Activated CD8-positive, alpha-beta memory T cell treated with anti-CD3 and anti-CD28 coated beads for 1 hour (primary cell): ENCODE data around the gene ATP1A4.
"Not testable (repeated sequence)": the region's sequence is repeated elsewhere in the genome, so short reads cannot be mapped to it uniquely, and the experiment has no call there.

Experiments
- DNase-seq, 2 donors: peaks; one replicate each; pipeline ENCODE4 v3.0.0-alpha.2; 2020; ENCODE audit warnings: low read depth in 1 of 2; ENCODE audit errors: extremely low read depth in 1 of 2

Gene ATP1A4

GRCh38 chr1:160151303-160151702 is at the start of gene ATP1A4:
ATP1A4 (plus strand) TSS chr1:160151603; CDS start chr1:160152041, 438 bp downstream.
- DNase-seq, result no peak

DNA sequence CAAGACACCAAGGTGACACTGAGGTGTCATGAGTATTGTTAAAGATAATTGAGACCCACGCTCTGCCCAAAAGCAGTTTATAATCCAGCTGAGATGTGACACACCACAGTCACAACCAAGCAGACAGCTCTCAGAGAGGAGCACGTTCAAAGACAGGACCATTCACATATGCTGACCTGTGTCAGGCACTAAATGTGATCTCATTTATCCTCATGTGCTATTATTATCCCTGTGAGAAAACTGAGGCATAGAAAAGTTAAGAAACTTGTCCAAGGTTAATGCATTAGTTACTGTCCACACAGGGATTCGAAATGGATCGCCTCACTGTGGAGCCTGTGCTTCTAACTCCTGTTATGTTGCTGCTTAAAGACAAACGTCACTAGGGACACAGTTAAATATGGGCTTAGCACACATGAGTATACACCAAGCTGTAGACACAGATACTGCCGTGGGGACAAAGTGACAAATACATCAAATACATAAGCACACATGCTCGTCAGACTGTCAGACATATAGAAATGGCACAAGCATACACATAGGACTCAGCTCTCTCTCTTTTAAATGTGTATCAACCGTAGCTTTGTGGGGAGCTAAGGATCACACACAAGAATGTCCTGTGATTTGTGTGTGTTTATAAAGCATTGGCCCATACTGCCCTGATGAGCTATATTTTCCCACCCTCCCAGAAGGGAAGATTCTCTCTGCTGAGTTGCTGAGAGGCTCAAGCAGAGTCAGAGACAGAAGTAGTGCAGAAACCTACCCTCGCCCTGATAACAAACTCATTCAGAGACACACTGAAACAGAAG is 49.5 kb upstream of the ATP1A4 start:
- DNase-seq, result no peak

GRCh38 chr1:160103658-160104408 is 47.6 kb upstream of the ATP1A4 start:
- no peak for DNase-seq

- no peak for DNase-seq
Observed at GRCh38 chr1:160104486-160104885, 46.9 kb upstream of the ATP1A4 start.

GRCh38 chr1:160105155-160105554 is 46.2 kb upstream of the ATP1A4 start:
- no peak for DNase-seq

DNA sequence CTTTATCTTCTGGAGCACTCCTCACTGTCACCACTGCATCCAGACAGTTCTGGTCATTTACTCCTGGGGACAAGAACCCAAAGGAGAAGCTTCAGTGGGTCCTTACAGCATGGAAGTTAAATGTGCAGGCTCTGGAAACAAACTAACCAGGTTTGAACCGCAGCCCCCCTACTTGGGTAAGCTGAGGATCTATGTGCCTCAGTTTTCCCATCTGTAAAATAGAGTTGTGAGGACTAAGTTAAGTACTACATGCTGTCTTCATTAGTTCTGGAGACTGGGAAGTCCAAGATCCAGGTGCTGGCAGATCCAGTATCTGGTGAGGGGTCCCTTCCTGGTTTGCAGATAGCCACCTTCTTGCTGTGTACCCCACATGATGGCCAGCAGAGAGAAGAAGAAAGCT is 43.9 kb upstream of the ATP1A4 start:
- no peak for DNase-seq

GRCh38 chr1:160108888-160109662 is 42.3 kb upstream of the ATP1A4 start:
- DNase-seq, result no peak

GRCh38 chr1:160109686-160110085 is 41.7 kb upstream of the ATP1A4 start:
- DNase-seq, result no peak

DNA sequence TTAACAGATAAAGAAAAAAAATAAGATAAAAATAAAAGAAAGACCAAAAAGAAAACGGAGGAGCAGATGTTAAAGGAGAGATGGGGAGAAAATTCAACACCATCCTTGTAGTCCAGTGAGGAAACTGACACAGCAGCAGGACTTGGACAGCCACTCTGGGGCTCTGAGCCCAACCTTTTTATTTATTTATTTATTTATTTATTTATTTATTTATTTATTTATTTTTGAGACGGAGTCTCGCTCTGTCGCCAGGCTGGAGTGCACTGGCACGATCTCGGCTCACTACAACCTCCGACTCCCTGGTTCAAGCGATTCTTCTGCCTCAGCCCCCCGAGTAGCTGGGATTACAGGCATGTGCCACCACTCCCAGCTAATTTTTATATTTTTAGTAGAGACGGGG is 39.9 kb upstream of the ATP1A4 start:
- not testable (repeated sequence) for DNase-seq

DNA sequence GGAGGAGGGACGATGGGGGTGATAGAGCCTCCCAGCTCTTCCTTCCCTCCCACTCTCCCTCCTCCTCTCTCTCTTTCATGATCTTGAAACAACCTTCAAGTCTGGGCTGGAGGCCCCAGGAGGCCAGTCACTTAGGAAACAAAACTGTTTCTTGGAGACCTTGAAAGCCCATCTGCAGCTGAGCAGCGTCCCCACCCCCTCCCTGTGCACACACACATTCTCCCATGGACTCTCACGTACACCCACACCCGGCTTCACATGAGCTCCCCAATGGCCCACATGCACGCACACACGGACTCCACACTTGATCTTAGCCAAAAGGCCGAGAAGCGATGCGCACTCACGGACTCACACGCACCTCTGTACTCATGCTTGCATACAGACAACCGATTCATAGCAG is 39.0 kb upstream of the ATP1A4 start:
- DNase-seq, result no peak

GRCh38 chr1:160113407-160113806 is 38.0 kb upstream of the ATP1A4 start:
- DNase-seq, result no peak

GRCh38 chr1:160114085-160114484 is 37.3 kb upstream of the ATP1A4 start:
- DNase-seq, result no peak

DNA sequence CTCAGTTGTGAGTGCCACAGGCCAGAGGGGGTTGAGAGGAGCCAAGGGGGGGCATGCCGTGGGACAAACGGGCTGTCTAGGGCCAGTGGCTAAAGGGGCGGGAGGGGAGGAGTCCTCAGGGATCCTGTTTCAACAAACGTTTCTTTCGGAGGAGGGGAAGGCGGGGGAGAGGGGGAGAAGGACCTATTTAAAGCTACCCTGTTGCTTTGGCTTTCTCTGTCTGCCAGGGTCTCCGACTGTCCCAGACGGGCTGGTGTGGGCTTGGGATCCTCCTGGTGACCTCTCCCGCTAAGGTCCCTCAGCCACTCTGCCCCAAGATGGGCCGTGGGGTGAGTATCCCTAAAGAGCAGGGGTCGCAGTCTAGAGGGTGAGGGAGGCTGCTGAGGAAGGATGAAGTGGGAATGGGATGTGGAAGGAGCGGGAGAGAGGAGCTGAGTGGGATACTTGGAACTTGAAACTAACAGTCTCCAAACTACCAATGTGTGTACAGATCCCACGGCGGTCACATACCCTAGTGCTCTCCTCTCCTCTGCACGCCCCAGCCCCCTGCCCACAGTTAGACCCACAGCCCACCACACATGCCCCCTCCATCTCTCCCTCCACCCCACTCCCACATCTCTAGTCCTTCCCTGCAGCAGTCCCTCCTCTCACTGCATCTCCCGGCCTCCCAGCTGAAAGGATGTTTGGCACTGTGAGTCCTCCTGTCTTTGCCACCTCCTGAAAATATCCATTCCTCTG is 35.7 kb upstream of the ATP1A4 start, which contains the start of gene ATP1A2:
TSS of gene ATP1A2 (plus strand) at position 215 of the 738 bp plus-strand sequence. CDS start at position 318, 103 bp downstream.
- DNase-seq, result no peak

DNA sequence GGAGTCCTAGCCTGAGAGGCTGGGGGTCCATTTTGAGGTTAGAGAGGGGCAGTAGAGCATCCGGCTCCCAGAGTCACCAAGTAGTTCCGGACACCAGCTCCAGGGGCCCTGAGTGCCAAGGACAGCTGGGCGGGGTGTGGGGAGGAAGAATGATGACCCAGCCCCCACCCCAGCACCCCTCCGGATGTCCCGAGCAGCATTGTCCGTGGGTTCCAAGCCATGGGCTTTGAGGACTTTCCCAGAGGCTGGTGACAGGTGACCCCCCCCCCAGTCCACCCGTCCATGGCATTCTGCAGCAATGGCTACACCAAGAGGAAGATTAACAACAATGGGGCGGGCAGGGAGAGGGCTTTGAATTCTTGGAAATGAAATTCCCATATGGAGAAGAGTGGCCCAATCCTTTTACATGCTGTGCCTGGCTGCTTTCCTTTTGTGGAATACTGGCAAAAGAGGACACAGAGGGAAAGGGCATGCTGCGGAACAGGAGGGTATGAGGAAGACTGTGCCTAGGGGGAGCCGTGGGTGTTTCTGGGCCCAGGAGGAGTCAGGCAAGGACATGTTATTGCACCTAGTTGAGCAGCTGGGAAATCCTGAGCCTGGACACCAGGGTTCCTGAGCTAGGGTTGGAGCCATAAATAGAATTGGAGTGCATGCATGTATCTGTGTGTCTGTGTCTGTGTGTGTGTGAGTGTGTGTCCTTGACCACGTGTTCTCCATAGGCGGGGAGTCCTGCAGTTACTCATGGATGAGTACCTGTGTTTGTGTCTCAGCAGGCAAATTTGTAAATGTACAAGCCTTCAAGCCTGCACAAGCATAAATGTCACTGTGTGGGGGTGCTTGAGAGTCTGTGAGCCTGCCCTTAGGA is 34.9 kb upstream of the ATP1A4 start:
- no peak for DNase-seq

- DNase-seq, result no peak
Observed at GRCh38 chr1:160117300-160117699, 34.1 kb upstream of the ATP1A4 start.

DNA sequence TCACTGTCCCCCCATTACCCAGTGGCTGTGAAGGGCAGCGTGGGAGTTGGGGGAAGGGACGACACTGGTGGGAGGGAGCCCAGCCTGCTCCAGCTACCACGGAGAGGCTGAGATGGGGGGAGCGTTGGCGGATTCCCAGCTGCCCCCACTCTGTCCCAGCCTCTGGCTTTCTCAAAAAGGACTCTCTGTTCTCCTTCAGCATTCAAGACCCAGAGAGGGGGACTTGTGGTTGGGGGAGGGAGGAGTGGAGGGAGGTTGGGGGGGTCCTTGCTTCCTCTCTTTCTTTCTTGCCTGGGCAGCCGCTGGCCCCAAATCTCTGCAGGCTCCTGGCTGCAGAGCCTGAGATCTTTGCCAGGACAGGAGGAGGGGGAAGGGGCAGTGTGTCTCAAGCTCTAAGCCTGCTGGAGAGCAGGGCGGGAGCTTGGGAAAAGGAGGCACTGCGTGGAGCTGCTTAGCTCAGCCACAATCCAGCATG is 33.7 kb upstream of the ATP1A4 start:
- no peak for DNase-seq

DNA sequence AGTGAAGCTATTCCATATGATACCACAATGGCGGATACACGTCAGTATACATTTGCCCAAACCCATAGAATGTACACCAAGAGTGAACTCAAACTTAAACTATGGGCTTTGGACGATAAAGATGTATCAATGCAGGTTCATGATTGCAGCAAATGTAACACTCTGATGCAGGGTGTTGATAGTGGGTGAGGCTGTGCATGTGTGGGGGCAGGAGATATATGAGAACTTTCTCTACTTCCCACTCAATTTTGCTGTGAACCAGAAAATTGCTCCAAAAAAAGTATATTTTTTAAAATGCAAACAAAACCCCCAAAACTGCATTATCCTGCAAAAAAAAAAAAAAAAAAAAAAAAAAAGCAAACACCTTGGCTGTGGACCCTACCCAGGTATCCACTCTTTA is 32.5 kb upstream of the ATP1A4 start:
- DNase-seq, result no peak

GRCh38 chr1:160120797-160121196 is 30.6 kb upstream of the ATP1A4 start:
- no peak for DNase-seq

- DNase-seq, result no peak
Observed at GRCh38 chr1:160121388-160121787, 30.0 kb upstream of the ATP1A4 start.
